DMS114 treated with DMSO at 0.1 percent for 48 hours (cell line): ENCODE results near the gene SIN3B.

Experiments
- DNase-seq: peaks from one replicate; lab custom pipeline; 2025; ENCODE audit not compliant: unreplicated experiment; lab: John Stamatoyannopoulos, UW

Gene SIN3B

DNA sequence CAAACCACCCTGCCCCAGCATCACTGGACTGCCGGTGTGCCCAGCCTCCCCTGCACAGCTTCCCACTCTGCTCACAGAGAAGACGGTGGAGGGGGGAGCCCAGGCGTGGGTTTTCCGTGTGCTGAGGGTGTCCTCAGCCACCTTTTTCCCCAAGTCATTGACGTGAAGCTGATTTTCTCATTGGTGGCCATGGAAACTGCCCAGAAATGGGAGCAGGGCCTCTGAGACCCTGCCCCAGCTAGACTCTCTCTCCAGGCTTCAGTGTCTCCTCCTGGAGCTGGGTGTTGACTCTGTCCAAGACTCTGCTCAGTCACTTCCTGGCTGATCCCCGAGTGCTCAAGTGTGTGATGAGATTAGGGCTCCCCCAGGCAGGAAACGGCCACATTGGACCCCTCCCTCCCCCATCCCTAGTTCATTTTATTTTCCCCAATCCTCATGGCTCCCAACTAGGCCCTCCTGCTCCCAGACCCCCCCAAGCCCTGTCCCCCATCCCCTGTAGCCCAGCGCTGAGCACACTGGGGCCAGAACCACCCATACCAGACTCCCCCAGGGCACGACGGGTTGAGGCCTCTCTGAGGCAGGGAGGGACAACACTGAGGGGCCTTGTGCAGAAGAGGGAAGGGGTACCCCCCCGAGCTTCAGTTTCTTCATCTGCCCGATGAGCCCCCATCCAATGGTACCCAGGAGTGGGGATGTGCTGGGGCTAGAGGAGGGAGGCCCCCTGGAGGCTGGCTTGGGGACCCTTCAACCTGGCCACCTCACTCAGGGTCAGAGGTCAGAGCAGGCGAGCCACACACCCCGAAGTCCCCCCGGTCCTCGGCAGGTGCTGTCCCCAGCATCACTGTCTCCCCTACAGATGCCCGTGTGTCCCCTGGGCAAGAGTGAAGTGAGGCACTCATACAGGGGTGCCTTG, 58.4 kb downstream of the SIN3B start:
- DNase-seq: no peak

DNA sequence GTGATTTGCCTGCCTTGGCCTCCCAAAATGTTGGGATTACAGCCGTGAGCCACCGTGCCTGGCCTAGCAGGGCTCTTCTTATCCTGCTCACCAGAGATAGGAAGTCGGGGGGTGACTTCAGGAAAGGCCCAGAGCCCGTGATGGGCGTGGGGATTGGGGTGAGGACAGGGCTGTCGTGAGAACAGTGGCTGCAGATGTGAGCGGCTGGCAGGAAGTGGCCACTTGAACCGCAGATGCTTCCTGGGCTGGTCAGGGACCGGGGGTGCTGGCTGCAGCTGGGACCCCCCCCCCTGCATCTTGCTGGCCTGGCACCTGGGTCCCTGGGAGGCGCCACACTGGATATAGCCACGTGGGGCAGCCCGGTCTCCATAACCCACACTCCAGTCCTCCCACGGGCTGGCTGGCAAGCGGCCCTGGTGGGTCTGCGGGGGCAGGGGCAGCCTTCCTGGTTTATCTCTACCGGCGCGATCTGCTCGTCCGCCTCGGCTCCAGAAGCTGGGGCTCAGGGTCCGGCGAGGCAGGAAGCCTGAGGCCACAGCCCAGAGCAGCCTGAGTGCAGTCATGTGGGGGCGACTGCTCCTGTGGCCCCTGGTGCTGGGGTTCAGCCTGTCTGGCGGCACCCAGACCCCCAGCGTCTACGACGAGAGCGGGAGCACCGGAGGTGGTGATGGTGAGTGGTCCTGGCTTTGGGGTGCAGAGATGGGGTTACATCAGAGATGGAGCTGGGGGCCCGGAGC, 59.6 kb downstream of the SIN3B start, which contains the start of gene F2RL3:
TSS of gene F2RL3 (plus strand) at position 371 of the 737 bp plus-strand sequence. CDS start at position 562, 191 bp downstream.
- no peak for DNase-seq

DNA sequence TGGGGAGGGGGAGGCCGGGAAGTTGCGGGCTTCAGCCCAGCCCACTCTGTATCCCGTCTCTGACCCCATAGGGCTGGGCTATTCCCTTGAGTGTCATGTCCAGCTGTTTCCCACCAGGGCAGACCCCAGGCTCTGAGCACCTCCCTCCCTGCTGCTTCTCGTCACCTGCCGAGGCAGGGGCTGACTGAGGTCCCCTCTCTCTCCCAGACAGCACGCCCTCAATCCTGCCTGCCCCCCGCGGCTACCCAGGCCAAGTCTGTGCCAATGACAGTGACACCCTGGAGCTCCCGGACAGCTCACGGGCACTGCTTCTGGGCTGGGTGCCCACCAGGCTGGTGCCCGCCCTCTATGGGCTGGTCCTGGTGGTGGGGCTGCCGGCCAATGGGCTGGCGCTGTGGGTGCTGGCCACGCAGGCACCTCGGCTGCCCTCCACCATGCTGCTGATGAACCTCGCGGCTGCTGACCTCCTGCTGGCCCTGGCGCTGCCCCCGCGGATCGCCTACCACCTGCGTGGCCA, 60.2 kb downstream of the SIN3B start:
- no peak for DNase-seq

DNA sequence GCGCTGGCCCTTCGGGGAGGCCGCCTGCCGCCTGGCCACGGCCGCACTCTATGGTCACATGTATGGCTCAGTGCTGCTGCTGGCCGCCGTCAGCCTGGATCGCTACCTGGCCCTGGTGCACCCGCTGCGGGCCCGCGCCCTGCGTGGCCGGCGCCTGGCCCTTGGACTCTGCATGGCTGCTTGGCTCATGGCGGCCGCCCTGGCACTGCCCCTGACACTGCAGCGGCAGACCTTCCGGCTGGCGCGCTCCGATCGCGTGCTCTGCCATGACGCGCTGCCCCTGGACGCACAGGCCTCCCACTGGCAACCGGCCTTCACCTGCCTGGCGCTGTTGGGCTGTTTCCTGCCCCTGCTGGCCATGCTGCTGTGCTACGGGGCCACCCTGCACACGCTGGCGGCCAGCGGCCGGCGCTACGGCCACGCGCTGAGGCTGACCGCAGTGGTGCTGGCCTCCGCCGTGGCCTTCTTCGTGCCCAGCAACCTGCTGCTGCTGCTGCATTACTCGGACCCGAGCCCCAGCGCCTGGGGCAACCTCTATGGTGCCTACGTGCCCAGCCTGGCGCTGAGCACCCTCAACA, 60.8 kb downstream of the SIN3B start:
- DNase-seq: no peak

DNA sequence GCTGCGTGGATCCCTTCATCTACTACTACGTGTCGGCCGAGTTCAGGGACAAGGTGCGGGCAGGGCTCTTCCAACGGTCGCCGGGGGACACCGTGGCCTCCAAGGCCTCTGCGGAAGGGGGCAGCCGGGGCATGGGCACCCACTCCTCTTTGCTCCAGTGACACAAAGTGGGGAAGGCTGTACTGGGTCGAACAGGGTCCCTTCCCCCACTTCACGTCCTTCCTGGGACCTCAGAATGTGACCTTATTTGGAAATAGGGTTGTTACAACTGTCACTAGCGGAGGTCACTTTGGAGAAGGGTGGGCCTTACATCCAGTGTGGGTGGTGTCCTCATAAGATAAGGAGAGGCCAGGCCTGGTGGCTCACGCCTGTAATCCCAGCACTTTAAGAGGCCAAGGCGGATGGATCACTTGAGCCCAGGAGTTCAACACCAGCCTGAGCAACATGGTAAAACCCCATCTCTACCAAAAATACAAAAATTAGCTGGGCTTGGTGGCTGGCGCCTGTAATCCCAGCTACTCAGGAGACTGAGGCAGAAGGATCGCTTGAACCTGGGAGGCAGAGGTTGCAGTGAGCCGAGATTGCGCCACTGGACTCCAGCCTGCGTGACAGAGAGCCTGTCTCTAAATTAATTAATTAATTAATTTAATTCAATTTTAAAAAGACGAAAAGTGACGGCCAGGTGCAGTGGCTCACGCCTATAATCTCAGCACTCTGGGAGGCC, 61.4 kb downstream of the SIN3B start:
- DNase-seq: no peak

DNA sequence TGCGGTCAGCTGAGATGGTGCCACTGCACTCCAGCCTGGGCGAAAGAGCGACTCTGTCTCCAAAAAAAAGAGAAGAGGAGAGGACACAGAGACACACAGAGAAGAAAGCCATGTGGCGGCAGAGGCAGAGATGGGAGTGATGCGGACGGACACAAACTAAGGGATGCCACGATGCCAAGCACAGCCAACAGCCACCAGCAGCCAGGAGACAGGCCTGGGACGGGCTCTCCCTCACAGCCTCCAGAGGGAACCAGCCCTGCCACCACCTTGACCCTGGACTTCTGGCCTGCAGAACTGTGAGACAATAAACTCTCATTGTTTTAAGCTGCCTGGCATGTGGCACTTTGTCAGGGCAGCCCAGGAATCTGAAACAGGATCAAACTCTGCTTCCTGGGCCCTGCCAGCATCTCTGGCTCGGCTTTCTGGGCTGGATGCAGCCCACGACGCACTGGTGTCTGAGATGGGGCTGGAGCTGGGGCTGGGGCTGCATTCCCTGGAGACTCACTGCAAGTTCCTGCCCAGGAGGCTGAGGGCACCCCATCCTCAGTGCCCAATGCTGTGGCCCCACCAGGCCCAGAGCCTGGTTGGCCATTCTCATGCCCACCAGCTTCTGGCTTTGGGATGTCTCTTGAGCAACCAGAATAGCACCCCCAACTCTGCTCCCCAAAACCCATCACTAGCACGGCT, 62.6 kb downstream of the SIN3B start:
- no peak for DNase-seq

DNA sequence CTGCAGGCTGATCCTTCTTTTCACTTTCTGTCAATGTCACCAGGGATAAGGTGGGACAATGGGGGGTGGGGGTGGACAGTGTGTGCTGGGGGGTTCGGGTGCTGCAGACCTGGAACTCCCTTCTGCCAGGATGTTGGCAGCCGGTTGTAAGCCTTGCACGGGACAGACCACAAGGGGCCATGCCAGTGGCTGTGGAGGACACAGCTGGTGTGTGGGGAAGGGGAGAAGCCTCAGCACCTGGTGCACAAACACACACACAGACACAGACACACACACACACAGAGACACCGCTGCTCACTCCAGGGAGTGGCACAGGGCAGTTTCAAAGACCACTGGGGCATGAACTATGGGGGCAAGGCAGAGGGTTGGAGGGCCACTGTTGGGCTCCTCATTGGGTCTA, 63.2 kb downstream of the SIN3B start:
- no peak for DNase-seq

DNA sequence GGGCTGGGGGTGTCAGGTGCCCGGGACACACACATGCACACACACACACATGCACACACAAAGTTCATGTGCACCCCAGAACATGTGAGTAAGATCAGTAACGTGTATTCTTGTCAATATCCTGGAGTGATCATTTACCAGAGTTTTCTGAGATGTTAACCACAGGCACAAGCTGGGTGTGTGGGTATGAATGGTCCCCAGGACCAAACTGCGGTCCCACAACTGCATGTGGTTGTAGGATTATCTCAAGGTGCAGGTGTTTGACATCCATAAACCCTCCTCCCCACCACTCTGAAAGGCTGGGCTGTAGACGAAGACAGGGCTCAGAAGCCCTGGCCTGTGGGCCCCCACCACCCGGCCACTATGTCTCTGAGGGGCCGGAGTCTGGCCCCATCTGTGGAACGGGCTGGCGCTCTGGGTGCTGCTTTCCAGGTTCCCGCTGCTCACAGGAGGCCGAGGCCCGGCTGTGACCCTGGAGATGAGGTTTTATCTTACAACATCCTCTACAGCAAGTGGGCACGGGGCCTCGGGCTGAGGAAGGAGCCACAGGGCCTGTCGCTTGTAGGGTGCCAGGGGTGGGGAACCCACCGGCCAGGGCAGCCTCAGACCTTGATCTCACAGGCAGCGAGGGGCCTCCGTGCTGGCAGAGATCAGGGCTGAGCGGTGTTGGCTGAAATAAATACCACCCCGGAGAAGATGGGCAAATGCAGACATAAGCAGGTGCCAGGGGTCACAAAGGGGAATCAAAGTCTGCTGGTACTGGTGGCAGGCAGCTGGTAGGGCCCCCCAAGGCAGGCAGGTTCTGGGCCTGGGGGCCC, 63.9 kb downstream of the SIN3B start:
- no peak for DNase-seq

DNA sequence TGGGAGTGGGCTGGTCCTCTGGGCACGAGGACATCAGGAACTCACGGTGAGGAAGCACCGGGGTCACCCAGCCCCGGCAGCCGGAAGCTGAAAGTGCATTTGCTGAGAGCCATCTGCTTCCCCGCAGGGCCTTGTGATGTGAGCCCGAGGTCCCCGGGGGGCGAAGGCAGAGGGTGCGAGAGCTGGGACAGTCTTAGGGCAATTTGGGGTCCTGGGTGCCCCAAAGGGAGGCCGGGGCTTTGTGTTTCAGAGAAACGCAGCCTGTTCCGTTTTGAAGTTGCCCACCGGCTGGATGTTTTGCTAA, 64.4 kb downstream of the SIN3B start:
- DNase-seq: no peak

DNA sequence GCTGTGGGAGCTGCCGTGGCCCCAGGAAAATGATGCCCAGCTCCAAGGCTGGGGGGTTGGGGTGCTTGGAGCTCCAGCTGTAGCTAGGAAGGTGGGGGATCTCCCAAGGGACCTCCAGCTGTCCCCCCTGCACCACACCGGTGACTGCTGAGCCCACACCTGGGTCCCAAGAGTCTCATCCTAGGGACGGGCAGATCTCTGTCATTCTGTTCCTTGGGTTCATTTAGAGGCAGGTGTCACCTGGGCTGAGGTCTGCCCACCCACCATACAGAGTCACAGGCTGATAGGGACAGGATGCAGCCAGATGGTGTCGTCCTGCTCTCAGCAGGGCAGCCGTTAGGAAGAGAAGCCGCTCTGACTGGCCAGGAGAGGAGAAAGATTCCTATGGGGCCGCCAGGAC, 64.9 kb downstream of the SIN3B start:
- no peak for DNase-seq

DNA sequence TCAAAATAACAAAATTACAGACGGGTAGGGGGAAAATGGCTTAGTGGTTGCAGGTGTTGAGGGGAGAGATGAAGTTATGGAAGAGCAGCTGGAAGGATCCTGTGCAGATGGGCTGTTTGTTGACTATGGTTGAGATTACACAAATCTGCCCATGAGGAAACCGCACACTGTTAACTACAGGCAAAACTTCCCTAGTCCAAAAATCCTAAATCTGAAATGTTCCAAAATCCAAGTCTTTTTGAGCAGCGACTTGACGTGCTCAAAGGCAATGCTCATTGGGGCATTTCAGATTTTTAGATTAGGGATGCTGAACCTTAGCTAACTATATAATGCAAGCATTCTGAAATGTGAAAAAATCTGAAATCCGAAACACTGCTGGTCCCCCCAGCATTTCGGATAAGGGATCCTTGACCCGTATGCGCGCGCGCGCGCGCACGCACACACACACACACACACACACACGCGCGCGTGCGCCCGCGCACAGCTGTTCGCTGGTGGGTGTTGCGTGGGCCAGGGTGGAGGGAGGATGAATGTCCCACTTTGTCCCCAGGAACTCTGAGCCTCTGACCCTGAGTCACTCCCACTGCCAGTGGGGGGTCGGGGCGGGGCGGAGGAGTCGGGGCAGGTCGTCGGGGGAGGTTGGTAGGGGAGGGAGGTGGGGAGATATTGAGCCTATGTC, 66.4 kb downstream of the SIN3B start:
- no peak for DNase-seq

DNA sequence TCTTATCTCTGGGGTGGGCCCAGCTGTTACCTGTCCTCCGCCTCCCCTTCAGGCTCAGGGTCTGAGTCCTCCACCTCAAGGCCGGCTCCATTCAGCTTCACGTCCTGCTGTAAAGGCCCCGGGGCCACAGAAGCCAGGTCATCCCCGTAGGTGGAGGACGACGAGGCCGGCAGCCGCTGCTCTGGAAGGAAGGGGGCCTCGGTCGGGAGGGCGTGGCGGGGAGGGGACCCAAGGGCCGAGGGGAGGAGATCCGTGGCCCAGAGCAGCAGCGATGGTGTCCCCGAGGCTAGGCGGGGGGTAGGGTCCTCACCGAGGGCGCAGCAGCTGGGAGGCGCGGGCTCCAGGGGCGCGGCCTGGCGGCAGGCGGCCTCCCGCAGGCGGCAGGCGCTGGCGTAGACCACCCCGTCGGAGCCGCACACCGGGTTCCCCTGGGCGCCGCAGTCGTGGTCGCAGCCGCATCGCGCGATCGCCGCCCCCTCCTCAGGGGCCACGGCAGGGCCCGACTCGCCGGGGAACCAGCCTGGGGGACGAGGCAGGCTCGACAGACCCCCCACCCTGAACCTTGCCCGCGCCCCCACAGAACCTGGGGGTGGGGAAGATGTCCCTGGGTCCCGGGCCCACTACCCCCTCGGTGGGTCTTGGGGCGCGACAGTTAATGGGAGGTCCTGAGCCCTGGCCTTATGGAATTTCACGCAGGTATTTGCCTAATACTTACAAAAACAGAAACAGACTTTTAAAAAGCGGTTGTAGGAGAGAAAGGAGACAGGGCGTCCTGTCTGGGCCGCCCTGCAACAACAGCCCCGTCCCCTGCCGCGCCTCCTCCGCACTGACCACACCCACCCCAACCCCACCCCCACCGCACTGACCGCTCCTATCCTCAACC, 67.2 kb downstream of the SIN3B start:
- no peak for DNase-seq

DNA sequence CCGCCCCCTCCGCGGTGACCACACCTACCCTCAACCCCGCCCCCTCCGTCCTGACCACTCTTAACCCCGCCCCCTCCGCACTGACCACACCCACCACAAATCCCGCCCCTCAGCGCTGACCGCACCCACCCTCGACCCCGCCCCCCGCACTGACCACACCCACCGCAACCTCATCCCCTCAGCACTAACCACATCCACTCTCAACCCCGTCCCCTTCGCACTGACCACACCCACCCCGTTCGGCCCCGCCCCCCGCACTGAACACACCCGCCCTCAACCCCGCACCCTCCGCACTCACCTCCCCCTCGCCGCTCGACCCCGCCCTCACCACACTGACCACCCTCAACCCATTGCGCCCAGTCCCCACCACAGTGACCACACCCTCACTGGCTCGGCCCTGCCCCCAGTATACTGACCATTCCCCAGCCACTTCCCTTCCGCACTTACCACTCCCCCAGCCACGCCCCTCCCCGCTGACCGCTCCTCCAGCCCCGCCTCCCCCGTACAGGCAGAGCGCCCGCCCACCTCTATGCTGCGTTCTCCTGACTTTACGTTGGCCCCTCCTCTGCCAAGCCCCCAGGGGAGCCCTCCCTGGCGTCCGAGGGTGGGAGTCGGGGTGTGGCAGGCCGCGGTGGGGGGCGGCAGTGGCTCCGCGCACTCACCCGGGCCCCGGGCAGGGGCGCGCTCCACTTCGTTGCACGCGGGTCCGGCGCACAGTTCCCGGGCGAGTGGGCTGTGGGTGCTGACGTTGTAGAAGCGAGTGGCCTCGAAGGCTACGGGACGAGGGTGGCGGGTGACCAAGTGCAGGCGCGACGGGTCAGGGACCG, 68.0 kb downstream of the SIN3B start:
- peak; percentile 95 for DNase-seq

DNA sequence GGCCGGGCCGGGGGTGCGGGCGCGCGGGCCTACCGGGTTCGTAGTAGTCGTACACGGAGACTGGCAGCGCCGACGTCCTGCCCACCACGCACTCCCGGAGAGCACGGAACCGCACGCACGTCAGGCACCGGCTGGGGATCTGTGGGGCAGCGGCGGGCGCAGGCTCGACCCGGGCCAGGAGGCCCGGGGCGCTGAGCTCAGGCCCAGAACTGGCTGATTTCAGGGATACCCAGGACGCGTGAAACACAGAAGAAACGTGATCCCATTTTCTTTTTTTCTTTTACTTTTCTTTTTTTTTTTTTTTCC, 68.6 kb downstream of the SIN3B start:
- no peak for DNase-seq

DNA sequence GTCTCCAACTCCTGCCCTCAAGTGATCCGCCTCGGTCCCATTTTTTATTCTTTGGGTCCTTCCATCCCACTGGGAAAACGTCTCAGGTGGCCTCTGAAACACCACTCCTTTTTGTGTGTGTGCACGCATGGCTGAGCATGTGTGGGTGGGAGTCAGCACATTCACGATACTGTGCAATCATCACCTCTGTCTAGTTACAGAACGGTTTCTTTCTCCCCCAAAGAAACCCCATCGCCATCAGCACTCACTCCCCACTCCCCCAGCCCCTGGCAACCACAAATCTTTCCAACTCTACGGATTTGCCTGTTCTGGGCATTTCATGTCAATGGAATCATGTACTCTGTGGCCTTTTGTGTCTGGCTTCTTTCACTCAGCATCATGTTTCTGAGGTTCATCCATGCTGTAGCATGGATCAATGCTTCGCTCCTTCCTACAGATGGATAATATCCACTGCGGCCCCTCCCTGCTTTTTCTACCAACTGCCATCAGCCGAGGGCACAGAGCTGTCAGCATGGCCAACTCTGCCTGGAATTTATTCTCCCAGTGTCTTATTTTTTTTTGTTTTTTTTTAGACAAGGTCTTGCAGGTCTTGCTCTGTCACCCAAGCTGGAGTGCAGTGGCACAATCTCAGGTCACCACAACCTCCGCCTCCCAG, 69.3 kb downstream of the SIN3B start:
- DNase-seq: no peak

DNA sequence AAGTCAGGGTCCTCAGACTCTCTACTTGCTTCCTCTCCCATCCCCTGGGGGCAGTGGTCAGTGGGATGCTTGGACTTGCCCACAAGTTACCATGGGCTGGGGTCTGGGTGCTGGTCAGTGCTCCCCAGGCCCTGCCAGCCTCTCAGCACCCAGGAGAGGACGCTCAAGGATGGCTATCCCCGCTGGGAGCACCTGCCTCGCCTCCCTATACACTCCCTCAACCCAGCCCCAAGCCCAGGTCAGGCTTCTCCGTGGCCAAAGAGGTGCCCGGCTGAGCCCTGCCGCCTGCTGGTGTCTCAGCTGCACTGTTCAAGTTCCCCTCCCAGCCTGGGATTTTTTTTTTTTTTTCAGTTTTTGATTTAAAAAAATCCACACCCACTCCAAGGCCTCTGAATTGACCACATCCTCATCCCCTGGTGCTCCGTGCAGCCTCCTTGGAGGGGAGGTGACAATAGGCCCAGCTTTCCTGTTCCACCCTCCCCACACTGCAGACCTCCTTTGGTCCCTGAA, 70.4 kb downstream of the SIN3B start:
- peak; percentile 40 for DNase-seq
